HG02885 (cell line): ENCODE data around the gene SRRM5.
A peak's percentile ranks its signal among the peaks of the same experiment; 100 is the strongest.

Source experiments
- ATAC-seq: cut with Tn5 transposase; IDR thresholded peaks from one replicate; pipeline ENCODE4 v1.9.1; 2021; ENCODE audit warnings: mild to moderate bottlenecking; ENCODE audit not compliant: unreplicated experiment, poor library complexity

The SRRM5 gene

GRCh38 chr19:43609872-43610271 is 2.0 kb upstream of the SRRM5 start:
- ATAC-seq = no peak

DNA sequence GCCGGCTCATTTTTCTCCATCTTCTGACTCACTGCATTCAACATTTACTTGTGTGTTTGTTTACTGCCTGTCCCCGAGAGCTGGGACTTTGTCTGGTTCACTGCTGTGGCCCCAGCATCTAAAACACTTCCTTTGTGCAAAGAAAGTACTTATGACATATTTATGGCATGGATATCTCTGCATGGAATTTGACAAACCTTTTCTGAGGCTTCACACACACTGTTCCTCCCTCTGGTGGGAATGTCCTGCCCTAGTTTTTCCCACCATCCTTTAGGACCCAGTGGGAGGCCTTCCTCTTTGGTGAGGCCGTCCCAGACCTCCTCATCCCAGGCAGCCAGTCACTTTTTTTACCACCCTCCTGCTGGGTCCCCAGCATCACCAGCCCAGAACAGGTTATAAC is 1.4 kb upstream of the SRRM5 start:
- ATAC-seq = no peak

GRCh38 chr19:43612374-43612773 is 486 bp downstream of the SRRM5 start:
- ATAC-seq = no peak

GRCh38 chr19:43616306-43616705 is 4.4 kb downstream of the SRRM5 start:
- no peak for ATAC-seq

DNA sequence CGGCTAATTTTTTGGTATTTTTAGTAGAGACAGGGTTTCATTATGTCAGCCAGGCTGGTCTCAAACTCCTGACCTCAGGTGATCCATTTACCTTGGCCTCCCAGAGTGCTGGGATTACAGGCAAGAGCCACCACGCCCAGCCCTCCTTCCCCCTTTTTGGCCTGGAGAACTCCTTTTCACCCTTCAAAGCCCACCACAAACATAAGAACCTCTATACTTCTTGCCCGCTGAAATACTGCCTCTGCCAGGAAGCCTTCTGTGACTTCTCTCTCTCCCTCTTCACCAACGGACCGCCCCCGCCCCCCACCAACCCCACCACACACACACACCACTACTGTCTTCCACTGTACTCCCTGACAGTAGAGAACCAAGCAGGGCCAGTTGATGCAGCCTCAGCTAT is 5.1 kb downstream of the SRRM5 start:
- ATAC-seq = no peak

- peak; percentile 39 for ATAC-seq
Measured at GRCh38 chr19:43618921-43619261, 7.0 kb downstream of the SRRM5 start.

DNA sequence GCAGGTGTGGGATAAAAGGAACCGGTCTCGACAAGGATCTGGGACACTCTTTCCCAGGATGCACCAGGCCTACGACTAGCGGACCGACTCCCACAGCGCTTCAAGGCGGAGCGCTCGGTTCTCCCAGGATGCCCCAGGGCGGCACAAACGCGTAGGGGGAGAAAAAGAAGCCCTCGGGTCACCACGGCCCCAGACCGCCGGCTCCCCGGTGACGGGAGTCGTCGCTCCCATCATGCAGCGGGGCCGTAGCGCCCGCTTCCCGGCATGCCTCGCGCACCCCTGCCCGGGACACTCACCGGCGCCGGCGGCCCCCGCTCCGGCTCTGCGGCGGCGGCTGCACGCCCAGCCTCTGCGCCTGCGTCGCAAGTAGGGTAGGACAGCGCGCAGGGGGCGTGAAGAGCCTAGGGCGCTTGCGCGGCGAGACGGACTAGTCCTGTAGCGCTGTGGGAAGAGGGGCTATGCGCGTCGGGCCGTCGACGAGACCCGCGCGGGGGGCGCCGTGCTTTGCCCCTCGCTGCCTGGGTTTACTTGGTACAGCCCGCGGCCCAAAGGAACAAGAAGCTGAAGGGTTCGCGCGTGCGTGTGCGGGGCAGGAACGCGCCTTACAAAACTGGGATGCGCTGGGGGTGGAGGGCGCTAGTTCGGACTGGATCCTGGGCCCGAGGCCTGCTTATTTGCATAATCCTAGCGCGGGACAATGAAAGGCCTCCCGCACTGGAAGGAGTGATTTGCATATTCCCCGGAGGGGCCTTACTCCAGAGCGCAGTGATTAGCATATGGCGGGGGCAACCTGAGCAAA is 7.6 kb downstream of the SRRM5 start, which contains the start of gene ZNF428:
Gene ZNF428, minus strand, starts transcription at position 368 of the 799 bp plus-strand sequence. CDS start 5,325 bp downstream, outside the sequence.
- peak; percentile 82 for ATAC-seq

DNA sequence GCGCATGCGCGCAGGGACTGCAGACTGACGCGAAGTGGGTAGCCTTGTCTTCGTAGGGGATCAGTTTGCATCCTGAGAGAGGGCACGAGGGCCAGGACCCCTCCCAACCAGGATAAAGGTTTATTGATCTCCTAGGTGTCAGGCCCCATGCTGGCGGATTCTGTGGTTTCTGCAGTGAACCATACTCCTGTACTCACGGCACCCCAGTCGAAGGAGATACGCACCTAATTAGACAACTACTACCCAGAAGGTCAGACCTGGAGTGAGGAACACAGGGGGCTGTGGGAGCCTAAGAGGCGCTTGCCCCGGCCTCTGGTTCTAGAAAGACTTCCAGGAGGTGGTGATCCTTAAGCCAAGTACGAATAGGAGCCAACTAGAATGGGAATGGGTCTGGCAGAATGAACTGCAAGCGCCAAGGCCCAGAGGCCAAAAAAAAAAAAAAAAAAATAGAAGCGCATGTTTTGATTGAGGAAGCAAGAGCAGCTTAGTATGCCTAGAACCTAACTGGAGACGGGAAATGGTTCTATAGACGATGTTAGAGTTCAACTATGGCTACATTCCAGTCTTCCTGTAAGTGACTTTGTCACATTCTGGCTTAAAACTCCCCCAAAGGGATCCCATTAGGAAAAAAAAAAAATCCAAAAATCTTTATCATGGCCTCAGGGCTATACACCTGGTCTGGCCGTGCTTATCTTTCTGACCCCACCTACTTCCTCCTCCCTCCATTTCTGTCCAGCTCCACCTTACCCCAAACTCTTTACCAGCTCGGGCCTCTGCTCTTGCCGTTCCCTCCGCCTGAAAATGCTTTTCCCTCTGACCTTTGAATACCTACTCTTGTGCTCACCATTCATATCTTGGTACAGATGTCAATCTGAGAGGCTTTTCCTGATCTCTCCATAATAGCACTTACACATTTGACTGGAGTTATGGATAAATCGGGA is 8.4 kb downstream of the SRRM5 start:
- no peak for ATAC-seq

DNA sequence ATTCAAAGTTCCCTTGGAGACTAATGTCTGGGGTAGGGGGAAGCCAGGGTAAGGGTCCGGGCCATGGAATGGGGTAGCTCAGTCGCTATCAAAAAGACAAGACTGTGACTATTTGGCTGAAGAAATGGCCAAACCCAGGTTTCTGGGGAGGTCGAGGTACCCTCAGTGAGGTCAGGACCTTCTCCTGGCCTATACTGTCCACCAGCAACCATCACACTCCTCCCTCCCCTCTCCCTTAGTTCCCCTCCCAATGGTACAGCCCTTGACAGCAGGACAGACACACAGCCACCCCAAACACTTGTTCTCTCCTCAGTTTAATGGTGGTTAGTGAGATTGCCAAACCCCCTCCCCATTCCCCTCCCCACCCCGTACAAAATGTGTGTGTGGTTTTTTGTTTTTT is 10.2 kb downstream of the SRRM5 start:
- ATAC-seq = no peak

- no peak for ATAC-seq
Measured at GRCh38 chr19:43622956-43623355, 11.1 kb downstream of the SRRM5 start.

DNA sequence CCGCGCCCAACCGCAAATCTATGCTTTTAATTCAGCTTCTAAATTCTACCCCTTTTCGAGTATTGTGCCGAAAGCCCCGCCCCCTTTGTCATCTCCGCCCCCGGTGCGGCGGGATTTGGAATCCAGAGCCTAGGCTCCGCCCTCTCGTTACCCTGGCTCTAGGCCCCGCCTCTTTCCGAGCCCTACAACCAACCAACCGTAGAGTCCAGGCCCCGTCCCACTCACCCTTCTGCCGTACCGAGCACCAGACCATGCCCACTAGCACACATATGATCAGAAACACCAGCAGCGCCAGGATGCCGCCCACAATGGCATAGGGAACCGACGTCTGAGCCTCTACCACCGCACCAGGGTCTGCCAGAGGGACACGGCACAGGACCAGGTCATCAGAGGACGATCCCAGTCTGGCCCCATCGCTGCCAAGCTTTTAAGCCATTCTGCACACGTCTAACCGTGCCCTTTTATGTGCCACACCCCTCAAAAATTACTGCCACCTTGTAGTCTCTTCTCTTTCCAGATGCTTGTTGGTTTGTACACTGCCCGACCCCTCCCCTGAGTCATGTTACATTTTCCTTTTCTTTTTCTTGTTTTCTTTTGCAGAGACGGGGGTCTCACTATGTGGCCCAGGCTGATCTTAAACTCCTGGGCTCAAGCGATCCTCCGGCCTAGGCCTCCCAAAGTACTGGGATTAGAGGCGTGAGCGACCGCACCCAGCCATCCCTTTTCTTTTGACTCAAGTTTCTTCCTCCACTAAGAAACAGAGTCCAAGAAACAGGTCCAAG is 12.2 kb downstream of the SRRM5 start:
- ATAC-seq = no peak

DNA sequence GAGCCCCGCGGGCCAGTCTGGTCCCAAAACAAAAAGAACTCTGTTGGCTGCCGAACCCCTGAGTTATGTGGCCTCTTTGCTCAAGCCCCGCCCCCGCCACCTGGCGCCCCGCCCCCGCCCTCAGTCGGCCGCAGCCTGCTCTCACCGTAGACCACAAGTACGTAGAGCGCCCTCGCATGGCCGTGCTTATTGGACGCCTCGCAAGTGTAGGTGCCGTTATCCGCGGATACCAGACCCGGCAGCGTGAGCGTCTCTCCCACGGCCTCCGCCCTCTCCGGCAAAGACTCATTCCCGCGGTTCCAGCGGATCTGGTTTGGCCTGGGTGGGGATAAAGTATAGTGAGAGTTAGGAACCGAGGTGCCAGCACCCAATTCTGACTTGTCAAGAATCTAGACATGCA is 13.0 kb downstream of the SRRM5 start:
- no peak for ATAC-seq

GRCh38 chr19:43625918-43626579 is 14.2 kb downstream of the SRRM5 start:
- ATAC-seq = no peak

DNA sequence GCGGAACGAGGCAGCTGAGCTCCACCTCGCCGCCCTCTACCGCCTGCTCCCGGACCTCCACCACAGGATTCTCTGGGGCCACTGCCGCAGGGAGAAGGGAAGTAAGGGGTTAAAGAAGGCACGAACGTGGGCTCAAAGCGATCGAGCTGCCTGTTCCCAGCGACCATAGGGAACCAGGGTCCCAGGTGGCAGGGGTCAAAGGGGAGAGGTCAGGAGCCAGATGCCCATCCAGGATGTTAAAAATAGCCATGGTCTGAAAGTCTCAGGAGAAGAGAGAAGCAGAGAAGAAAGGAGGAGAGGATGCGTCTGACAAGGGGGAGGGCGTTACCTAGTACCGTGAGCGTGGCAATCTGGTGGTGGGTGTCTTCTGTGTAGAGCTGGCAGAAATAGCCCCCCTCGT is 14.9 kb downstream of the SRRM5 start:
- ATAC-seq = no peak

GRCh38 chr19:43628646-43629326 is 16.9 kb downstream of the SRRM5 start:
- no peak for ATAC-seq

- ATAC-seq = no peak
Measured at GRCh38 chr19:43631491-43631890, 19.6 kb downstream of the SRRM5 start.

- no peak for ATAC-seq
Measured at GRCh38 chr19:43633520-43633919, 21.6 kb downstream of the SRRM5 start.

DNA sequence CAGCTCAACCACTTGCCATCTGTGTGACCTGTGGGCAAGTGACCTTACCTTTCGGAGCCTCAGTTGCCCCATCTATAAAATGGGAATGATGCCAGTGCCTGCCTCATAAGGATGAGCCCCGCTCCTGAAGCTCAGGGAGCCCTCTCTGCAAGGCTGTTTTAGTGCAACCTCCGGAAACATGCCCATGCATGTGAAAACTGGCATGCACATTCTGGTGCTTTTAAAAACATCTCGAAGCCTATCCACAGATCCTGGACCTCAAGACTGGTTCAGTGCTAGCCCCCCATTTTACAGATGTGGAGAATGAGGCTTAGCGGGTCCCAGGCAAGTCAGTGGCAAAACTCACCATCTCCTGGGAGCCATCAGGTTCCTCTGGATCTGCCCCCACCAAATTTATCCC is 22.2 kb downstream of the SRRM5 start:
- no peak for ATAC-seq

DNA sequence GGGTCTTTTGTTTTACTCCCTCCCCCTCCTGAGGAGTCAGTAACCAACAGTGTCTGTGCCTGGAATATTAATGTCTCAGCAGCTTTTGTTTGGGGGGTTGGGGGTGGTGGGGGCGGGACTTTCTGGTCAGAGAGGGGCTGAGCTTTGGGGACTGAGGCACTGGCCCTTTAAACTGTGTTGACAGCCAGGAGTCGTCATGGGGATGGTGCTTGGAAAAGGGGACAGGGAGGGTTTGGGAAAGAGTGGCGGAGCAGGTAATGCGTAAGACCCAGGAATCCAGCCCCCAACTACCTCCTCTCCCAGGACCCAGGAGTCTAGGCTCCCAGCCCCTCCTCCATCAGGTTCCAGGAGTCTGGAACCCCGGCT is 22.6 kb downstream of the SRRM5 start:
- ATAC-seq = no peak
